Stomach (tissue), 9 donors: ENCODE measurements around the gene DGKQ. TPM values are rescaled to one million over a fixed set of nuclear protein-coding genes. Genes with fewer than 3 reads are reported as not detected.

ENCODE experiments used
- DNase-seq, 2 donors: peaks; one replicate each; pipeline versions ENCODE4 v3.0.0 to v3.0.0-alpha.2; 2013 to 2019
- H3K27ac ChIP-seq, 5 donors: fragments of 200-600 bp in 4 of 5; sonication (generic) in 4 of 5; one replicate each; pipeline ENCODE4 v1.5.1; 2013 to 2019; ENCODE audit warnings: mild to moderate bottlenecking in 1 of 5, moderate library complexity in 1 of 5
- H3K27me3 ChIP-seq, 3 donors: fragments of 200-600 bp; sonication (generic); one replicate each; pipeline ENCODE4 v1.5.1; 2017 to 2019; ENCODE audit warnings: mixed run types in 1 of 3
- H3K36me3 ChIP-seq, 4 donors: fragments of 200-600 bp; sonication (generic); 1 replicate in 3 of 4; 2 replicates in 1 of 4; pipeline ENCODE4 v1.5.1; 2016 to 2019
- H3K4me1 ChIP-seq, 4 donors: fragments of 200-600 bp; sonication (generic); one replicate each; pipeline ENCODE4 v1.5.1; 2016 to 2019
- H3K4me3 ChIP-seq, 4 donors: fragments of 200-600 bp; sonication (generic) in 3 of 4; one replicate each; pipeline ENCODE4 v1.5.1; 2016 to 2019; ENCODE audit warnings: mild to moderate bottlenecking in 1 of 4
- H3K9me3 ChIP-seq, 4 donors: fragments of 200-600 bp; sonication (generic); one replicate each; pipeline ENCODE4 v1.5.1; 2016 to 2019
- EP300 ChIP-seq: sonication (generic); formaldehyde crosslinking; IDR thresholded peaks from one replicate; pipeline ENCODE4 v1.6.1; 2017; ENCODE audit warnings: antibody characterized with exemption
- POLR2A ChIP-seq, 4 donors: fragments of 450-650 bp; IDR thresholded peaks; one replicate each; pipeline ENCODE4 v1.6.1; 2016; ENCODE audit warnings: antibody characterized with exemption in 4 of 4, control low read depth in 2 of 4, mild to moderate bottlenecking in 1 of 4, moderate library complexity in 1 of 4
- POLR2AphosphoS5 ChIP-seq, 3 donors: sonication (generic); formaldehyde crosslinking; IDR thresholded peaks; one replicate each; pipeline ENCODE4 v1.6.1; 2016; ENCODE audit warnings: antibody characterized with exemption in 3 of 3
- WGBS, 5 donors: extraction: QIAGEN DNeasy Blood & Tissue Kit in 3 of 5; methylation state at CpG; one replicate each; pipeline versions ENCODE4 v1.1.5 to v1.1.7; 2013 to 2018; 5-methylcytosine and 5-hydroxymethylcytosine counted together
- intact Hi-C: fragments of 100-400 bp; cut with DNase I; formaldehyde crosslinking; loops from one replicate; pipeline ENCODE4 v1.15.1; 2023; ENCODE audit warnings: low total_unique reads
- polyA plus RNA-seq, 3 donors: library from polyadenylated mRNA; stranded (reverse); fragments of 200-250 nt; gene quantifications; one replicate each; pipeline ENCODE4 v1.2.3, GENCODE V29; 2013
- total RNA-seq, 5 donors: library from RNA; depleted of rRNA; stranded (reverse); fragments of >200 nt; gene quantifications; one replicate each; pipeline versions ENCODE4 v1.1.0 to v1.2.3, GENCODE V29; 2014 to 2016
- TF ChIP-seq, protein P1 (sequence below), 7 experiments: fragments of 450-650 bp in 4 of 7; fragments of 200-600 bp in 3 of 7; sonication (generic) in 3 of 7; IDR thresholded peaks; one replicate each; pipeline ENCODE4 v1.5.1; 2016 to 2019; ENCODE audit warnings: antibody characterized with exemption in 7 of 7, control low read depth in 2 of 7, mild to moderate bottlenecking in 1 of 7
- donor health status: healthy with polysubstance abuse.
- donor health status: Bipolar disorder and iron deficiency.
- donor health status: healthy.

DGKQ gene
- total and polyA plus RNA-seq, 8 donors = 3.8 to 176 (median 7.3) TPM

DNA sequence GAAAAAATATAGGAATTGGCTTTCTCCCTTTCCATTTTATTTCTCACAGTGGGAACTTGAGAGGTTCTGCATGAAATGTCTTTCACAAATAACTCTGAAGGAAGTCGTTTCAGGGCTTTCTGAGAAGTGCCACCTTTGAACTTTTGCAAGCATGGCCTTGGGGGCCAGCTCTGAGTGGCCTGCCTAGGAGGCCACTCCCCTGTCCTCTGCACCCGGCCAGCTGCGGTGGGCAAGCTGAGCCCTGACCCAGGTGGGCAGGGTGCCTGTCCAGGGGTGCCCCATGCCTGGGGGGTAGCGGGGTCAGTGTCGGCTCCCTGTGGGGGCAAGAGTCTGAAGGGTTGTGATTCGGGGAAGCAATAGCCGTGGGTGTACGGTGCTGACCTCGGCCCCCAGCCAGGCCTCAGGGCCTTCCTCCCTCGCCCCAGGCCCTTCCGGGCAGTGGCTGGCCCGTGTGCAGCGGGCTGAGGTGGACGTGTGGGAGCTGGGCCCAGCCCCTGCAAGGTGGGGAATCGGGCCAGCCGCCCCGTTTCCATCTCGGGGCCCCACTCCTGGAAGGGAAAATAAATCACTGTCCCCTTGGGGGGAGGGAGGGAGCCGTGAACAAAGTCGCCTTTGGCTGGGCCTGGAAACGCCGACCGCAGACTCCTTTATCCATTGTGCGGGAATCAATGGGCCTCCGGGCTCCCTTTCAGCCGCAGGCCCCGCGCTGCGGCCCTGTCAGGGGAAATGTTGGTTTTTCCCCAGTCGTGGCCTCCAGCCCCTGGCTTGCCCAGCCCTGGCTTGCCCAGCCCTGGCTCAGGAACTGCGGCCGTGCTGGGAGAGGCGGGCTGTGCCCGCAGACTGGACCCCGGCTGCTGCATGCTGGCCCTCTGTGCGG lies 41.2 kb upstream of the DGKQ start:
- DNase-seq = peak in 1 of 2 donors; percentile 64
- TF ChIP-seq EP300 (no peak), POLR2A (IDR thresholded peaks at IDR 0.05) (no peak), POLR2AphosphoS5 (IDR thresholded peaks at IDR 0.05) (no peak)
- TF ChIP-seq, protein P1, sequence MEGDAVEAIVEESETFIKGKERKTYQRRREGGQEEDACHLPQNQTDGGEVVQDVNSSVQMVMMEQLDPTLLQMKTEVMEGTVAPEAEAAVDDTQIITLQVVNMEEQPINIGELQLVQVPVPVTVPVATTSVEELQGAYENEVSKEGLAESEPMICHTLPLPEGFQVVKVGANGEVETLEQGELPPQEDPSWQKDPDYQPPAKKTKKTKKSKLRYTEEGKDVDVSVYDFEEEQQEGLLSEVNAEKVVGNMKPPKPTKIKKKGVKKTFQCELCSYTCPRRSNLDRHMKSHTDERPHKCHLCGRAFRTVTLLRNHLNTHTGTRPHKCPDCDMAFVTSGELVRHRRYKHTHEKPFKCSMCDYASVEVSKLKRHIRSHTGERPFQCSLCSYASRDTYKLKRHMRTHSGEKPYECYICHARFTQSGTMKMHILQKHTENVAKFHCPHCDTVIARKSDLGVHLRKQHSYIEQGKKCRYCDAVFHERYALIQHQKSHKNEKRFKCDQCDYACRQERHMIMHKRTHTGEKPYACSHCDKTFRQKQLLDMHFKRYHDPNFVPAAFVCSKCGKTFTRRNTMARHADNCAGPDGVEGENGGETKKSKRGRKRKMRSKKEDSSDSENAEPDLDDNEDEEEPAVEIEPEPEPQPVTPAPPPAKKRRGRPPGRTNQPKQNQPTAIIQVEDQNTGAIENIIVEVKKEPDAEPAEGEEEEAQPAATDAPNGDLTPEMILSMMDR (IDR thresholded peaks at IDR 0.05) = no peak
- peaks cover 23 to 58% (median 44%) of the 10 kb centered on the region in 4 donors for H3K4me1 ChIP-seq
- 60 to 68% (median 67%) methylated on average over 16 to 36 of the region's 36 CpGs for WGBS, 5 donors
- peaks cover 0 to 8% (median 0%) of the 10 kb centered on the region in 4 donors for H3K36me3 ChIP-seq
- H3K9me3 ChIP-seq = no peaks in the 10 kb centered on the region
- intact Hi-C loops = no loop called here
- H3K4me3 ChIP-seq = no peak overlapping the region
- peaks cover 0 to 11% (median 0%) of the 10 kb centered on the region in 3 donors for H3K27me3 ChIP-seq
- H3K27ac ChIP-seq = no peak overlapping the region

DNA sequence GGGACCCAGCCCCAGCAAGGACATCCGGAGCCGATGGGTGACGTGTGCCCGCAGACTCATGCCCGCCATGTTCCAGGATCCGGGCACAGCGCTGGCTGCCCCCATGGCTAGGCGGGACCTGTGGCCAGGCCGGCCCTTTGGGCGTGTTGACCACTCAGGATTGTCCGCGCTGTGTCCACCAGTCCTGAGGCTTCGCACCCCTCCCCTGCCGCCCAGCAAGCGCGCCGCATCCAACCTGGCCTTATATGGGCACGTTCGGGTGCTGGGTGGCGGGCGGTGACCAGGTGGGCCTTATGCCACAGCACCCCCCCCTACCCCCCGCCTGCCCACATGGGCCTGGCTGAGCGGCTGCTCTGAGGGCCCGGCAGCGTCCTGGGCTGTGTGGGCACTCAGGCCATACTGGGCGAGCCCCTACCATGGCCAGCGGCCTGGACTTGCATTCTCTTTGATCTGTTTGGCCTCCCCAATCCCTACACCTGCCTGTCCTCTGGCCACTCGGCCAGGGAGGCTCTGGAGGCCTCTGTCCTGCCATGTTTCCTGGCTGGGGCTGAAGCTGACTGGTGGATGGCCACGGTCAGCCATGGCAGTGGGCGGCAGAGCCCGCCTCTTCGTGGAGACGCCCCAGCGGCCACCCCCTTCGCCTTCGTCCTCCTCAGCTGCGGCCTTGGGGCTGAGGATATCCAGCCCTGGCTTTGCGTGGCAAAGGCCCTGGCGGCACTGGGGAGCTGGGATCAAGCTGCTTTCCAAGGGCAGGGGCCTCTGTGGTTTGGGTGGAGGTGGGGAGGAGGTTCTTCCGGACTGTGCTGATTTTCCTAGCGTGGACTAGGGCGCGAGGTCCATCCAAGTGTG lies 40.1 kb upstream of the DGKQ start:
- H3K36me3 ChIP-seq = peaks cover 0 to 8% (median 0%) of the 10 kb centered on the region in 4 donors
- intact Hi-C loops = no loop called here
- peaks cover 29 to 61% (median 50%) of the 10 kb centered on the region in 4 donors for H3K4me1 ChIP-seq
- no peak overlapping the region for H3K4me3 ChIP-seq
- no peak for TF ChIP-seq POLR2A (IDR thresholded peaks at IDR 0.05)
- no peak for TF ChIP-seq POLR2AphosphoS5 (IDR thresholded peaks at IDR 0.05)
- TF ChIP-seq EP300 = no peak
- TF ChIP-seq, protein P1 (IDR thresholded peaks at IDR 0.05) = no peak
- peak overlapping the region in 1 of 5 donors; percentile 76 for H3K27ac ChIP-seq
- no peak for DNase-seq
- WGBS, 5 donors = 90 to 97% (median 95%) methylated on average over 16 to 43 of the region's 43 CpGs
- H3K9me3 ChIP-seq = no peaks in the 10 kb centered on the region
- H3K27me3 ChIP-seq = peaks cover 0 to 17% (median 0%) of the 10 kb centered on the region in 3 donors

DNA sequence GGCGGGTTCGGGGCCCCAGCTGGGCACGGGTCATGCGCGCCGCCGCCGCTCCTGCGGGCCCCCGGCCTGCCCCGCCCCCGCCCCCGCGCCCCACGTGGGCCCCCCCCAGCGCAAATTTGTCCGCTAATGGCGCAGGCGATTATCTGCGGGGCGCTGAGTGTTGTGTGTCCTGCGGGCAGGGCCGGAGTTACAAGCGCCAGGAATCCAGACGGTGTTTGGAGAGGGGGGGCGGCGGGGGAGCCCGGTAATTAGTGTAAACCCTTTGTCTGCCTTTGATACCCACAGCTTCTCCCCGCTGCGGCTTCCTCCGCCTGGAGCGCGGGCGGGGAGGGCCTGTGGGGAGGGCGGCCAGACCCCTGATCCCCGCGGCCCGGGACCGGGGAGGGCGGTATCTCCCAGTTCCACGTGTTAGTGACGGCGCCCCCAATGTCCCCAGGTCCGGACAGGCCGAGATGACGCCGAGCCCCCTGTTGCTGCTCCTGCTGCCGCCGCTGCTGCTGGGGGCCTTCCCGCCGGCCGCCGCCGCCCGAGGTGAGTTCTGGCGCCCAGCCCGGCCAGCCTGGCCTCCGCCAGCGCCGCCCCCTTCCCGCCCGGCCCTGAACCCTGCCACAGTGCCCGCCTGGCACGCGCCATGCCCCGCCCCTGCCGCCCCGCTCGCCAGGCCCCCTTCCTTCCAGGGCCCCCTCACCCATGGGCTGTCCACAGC lies 38.8 kb upstream of the DGKQ start:
- 0 to 6% (median 2%) methylated on average over 3 to 69 of the region's 69 CpGs for WGBS, 5 donors
- Histone ChIP-seq H3K4me3 (peak overlapping the region; percentile 59 to 69 (median 67)), H3K36me3 (peaks cover 0 to 8% (median 0%) of the 10 kb centered on the region in 4 donors), H3K27me3 (peaks cover 0 to 27% (median 7%) of the 10 kb centered on the region in 3 donors), H3K27ac (peak overlapping the region; percentile 60 to 80 (median 76)), H3K9me3 (peaks cover 0 to under 1% (median 0%) of the 10 kb centered on the region in 4 donors), H3K4me1 (peaks cover 29 to 55% (median 50%) of the 10 kb centered on the region in 4 donors)
- DNase-seq = peak; percentile 78 to 88
- TF ChIP-seq, protein P1 (IDR thresholded peaks at IDR 0.05) = no peak
- TF ChIP-seq POLR2A (IDR thresholded peaks at IDR 0.05) (no peak), EP300 (no peak), POLR2AphosphoS5 (IDR thresholded peaks at IDR 0.05) (no peak)
- intact Hi-C loops = no loop called here
